HepG2 (cell line): Measurements from ENCODE around the gene CEACAM16. TPM values are rescaled to one million over a fixed set of nuclear protein-coding genes. Genes with fewer than 3 reads are reported as not detected.

Experiments used
- ATAC-seq: fragments of 200-7000 bp; cut with Tn5 transposase; 3 replicates; pipeline ENCODE4 v1.9.1; 2020; ENCODE audit warnings: mild to moderate bottlenecking, moderate library complexity
- BruUV-seq: library from RNA; stranded (reverse); fragments of 400-500 nt; replicated peaks from 2 replicates; lab custom pipeline; 2021; lab: Mats Ljungman, UMichigan
- CTCF ChIA-PET: fragments of 300-600 bp; formaldehyde crosslinking; extraction: SDS; loops from one replicate; lab custom pipeline; 2021; ENCODE audit warnings: low total read pairs, inconsistent platforms, low intra/inter-chr PET ratio; lab: Yijun Ruan, JAX
- POLR2A ChIA-PET: fragments of 350-600 bp; sonication (Branson Sonifier 250); formaldehyde crosslinking; loops from one replicate; lab custom pipeline; 2020; ENCODE audit warnings: antibody characterized with exemption, inconsistent platforms; lab: Yijun Ruan, JAX
- DNase-seq: peaks from one replicate; pipeline ENCODE4 v3.0.0-alpha.2; 2015; ENCODE audit warnings: low spot score
- FAIRE-seq: peaks from 3 replicates; lab custom pipeline; 2011; peaks lifted over from hg19 to GRCh38; lab: Jason Lieb, UNC
- H2AFZ ChIP-seq: one replicate; pipeline ENCODE4 v1.6.1; 2011; ENCODE audit warnings: low read length, inconsistent platforms
- H3K27ac ChIP-seq: fragments of 300-600 bp; 3 replicates; pipeline ENCODE4 v1.8.0; 2011; ENCODE audit warnings: mixed run types, mild to moderate bottlenecking, mixed read lengths, low read length, inconsistent platforms; ENCODE audit not compliant: insufficient read depth; ENCODE audit errors: extremely low read length
- H3K27me3 ChIP-seq, 2 experiments: fragments of 200-600 bp in 1 of 2; 2 replicates in 1 of 2; 3 replicates in 1 of 2; pipeline versions ENCODE4 v1.6.0 to v1.8.0; 2011; ENCODE audit warnings: low read length in 2 of 2, mild to moderate bottlenecking in 2 of 2, moderate library complexity in 2 of 2, inconsistent platforms in 1 of 2; ENCODE audit not compliant: insufficient read depth in 2 of 2, control insufficient read depth in 1 of 2
- H3K36me3 ChIP-seq, 2 experiments: fragments of 200-600 bp in 1 of 2; replicated peaks in 1 of 2; 2 replicates in 1 of 2; 3 replicates in 1 of 2; pipeline versions ENCODE4 v1.5.1 to v1.8.0; 2011; ENCODE audit warnings: low read length in 2 of 2, inconsistent platforms in 1 of 2; ENCODE audit not compliant: insufficient read depth in 2 of 2, control insufficient read depth in 1 of 2
- H3K4me1 ChIP-seq: 2 replicates; pipeline ENCODE4 v1.5.1; 2012; ENCODE audit warnings: low read length, inconsistent platforms; ENCODE audit not compliant: insufficient read depth
- H3K4me2 ChIP-seq: 2 replicates; pipeline ENCODE4 v1.6.0; 2011; ENCODE audit warnings: low read depth, low read length, inconsistent platforms
- H3K4me3 ChIP-seq, 3 experiments: fragments of 200-600 bp in 1 of 3; sonication (generic), shearing (Covaris generic) in 1 of 3; replicated peaks in 1 of 3; 2 replicates each; pipeline ENCODE4 v1.5.1; 2011 to 2016; ENCODE audit warnings: low read length in 3 of 3, inconsistent platforms in 2 of 3, low read depth in 2 of 3, mild to moderate bottlenecking in 2 of 3, control low read depth in 1 of 3, mixed read lengths in 1 of 3; ENCODE audit not compliant: insufficient read depth in 1 of 3
- H3K79me2 ChIP-seq: one replicate; pipeline ENCODE4 v1.6.1; 2011; ENCODE audit warnings: low read length, inconsistent platforms; ENCODE audit not compliant: insufficient read depth
- H3K9ac ChIP-seq: 2 replicates; pipeline ENCODE4 v1.6.0; 2011; ENCODE audit warnings: mild to moderate bottlenecking, low read depth, low read length, inconsistent platforms; ENCODE audit not compliant: insufficient read depth
- H3K9me3 ChIP-seq: 2 replicates; pipeline ENCODE4 v1.5.1; 2012; ENCODE audit warnings: mild to moderate bottlenecking, low read length
- H4K20me1 ChIP-seq: 2 replicates; pipeline ENCODE4 v1.6.0; 2011; ENCODE audit warnings: inconsistent platforms, mild to moderate bottlenecking, low read length, moderate library complexity; ENCODE audit not compliant: insufficient read depth
- GATAD1 ChIP-seq: IDR thresholded peaks from 2 replicates; pipeline ENCODE4 v1.6.1; 2016; ENCODE audit warnings: missing genetic modification reagents, missing compliant biosample characterization
- NONO ChIP-seq, 2 experiments: fragments of 450-650 bp in 1 of 2; sonication (generic) in 1 of 2; formaldehyde crosslinking in 1 of 2; IDR thresholded peaks in 1 of 2; conservative IDR thresholded peaks in 1 of 2; 2 replicates each; pipeline versions ENCODE4 v1.6.1 to v1.8.0; 2017 to 2022; ENCODE audit warnings: mild to moderate bottlenecking in 1 of 2, missing genetic modification reagents in 1 of 2, moderate library complexity in 1 of 2
- ZNF737 ChIP-seq: sonication (generic); formaldehyde crosslinking; IDR thresholded peaks from 2 replicates; pipeline ENCODE4 v1.5.0; 2020; ENCODE audit warnings: missing genetic modification reagents, mild to moderate bottlenecking, borderline replicate concordance
- WGBS: methylation state at CpG from one replicate; pipeline ENCODE4 v1.1.6; 2017; ENCODE audit warnings: low lambda C conversion rate; 5-methylcytosine and 5-hydroxymethylcytosine counted together
- in situ Hi-C: cut with HindIII; loops from 2 replicates; pipeline ENCODE4 v1.10.0; 2017; ENCODE audit warnings: low pct_unique_long_range_greater_than_20kb; ENCODE audit not compliant: extremely low pct_ligation_motif_present
- intact Hi-C: fragments of 100-400 bp; cut with micrococcal nuclease; formaldehyde crosslinking; loops from one replicate; pipeline ENCODE4 v1.10.0; 2022; ENCODE audit not compliant: unreplicated experiment
- polyA plus RNA-seq, 8 experiments: library from polyadenylated mRNA; depleted of rRNA in 3 of 8; stranded (reverse) in 7 of 8; unstranded in 1 of 8; fragments of >200 nt; fragmentation: Illumina TruSeq in 4 of 8; extraction: Trizol in 4 of 8; gene quantifications; 2 replicates each; pipeline versions ENCODE4 v1.2.1 to v1.2.3, GENCODE V29; 2011 to 2016; ENCODE audit warnings: low read depth in 4 of 8, missing spikeins in 1 of 8, mixed read lengths in 1 of 8; ENCODE audit not compliant: insufficient read depth in 1 of 8
- total RNA-seq, 5 experiments: library from RNA; depleted of rRNA; stranded (reverse); fragments of >200 nt; fragmentation: Illumina TruSeq; extraction: Trizol; gene quantifications; 2 replicates each; pipeline ENCODE4 v1.2.3, GENCODE V29; 2016; ENCODE audit warnings: low read depth in 1 of 5
- TF ChIP-seq, protein P1 (sequence below), 2 experiments: fragments of 450-650 bp in 1 of 2; sonication (generic) in 1 of 2; formaldehyde crosslinking in 1 of 2; IDR thresholded peaks; 2 replicates each; pipeline versions ENCODE4 v1.6.1 to v1.8.0; 2016 to 2022; ENCODE audit warnings: antibody characterized with exemption in 1 of 2, mild to moderate bottlenecking in 1 of 2, missing genetic modification reagents in 1 of 2

The CEACAM16 gene
- total and polyA plus RNA-seq, 2 of the 13 experiments (the other 11 are each of a cell fraction or from before 2014, with no cell fraction given), result not detected

GRCh38 chr19:44735011-44735410 lies 36.1 kb downstream of the CEACAM16 start:
- CTCF ChIA-PET, result no interaction called here
- DNase-seq, result no peak
- POLR2A ChIA-PET, result no interaction called here

More at GRCh38 chr19:44735011-44735410, 36.1 kb downstream of the CEACAM16 start:
- Histone ChIP-seq H3K27ac (no peak overlapping the region), H3K4me3 (no peak overlapping the region), H2AFZ (no peak overlapping the region), H3K9me3 (no peaks in the 10 kb centered on the region), H3K9ac (no peak overlapping the region), H3K79me2 (no peaks in the 10 kb centered on the region), H3K27me3 (no peaks in the 10 kb centered on the region), H3K36me3 (no peaks in the 10 kb centered on the region), H3K4me2 (no peak overlapping the region), H4K20me1 (no peaks in the 10 kb centered on the region), H3K4me1 (peaks cover 62% of the 10 kb centered on the region)
- intact Hi-C loops (no loop called here), in situ Hi-C loops (no loop called here)
- ATAC-seq (no peak), FAIRE-seq (no peak)
- WGBS, result 63% methylated on average over 5 of the region's 5 CpGs
- BruUV-seq, result no TSS peak
- TF ChIP-seq GATAD1 (CRISPR knock-in tag), result no peak
- TF ChIP-seq, protein P1, sequence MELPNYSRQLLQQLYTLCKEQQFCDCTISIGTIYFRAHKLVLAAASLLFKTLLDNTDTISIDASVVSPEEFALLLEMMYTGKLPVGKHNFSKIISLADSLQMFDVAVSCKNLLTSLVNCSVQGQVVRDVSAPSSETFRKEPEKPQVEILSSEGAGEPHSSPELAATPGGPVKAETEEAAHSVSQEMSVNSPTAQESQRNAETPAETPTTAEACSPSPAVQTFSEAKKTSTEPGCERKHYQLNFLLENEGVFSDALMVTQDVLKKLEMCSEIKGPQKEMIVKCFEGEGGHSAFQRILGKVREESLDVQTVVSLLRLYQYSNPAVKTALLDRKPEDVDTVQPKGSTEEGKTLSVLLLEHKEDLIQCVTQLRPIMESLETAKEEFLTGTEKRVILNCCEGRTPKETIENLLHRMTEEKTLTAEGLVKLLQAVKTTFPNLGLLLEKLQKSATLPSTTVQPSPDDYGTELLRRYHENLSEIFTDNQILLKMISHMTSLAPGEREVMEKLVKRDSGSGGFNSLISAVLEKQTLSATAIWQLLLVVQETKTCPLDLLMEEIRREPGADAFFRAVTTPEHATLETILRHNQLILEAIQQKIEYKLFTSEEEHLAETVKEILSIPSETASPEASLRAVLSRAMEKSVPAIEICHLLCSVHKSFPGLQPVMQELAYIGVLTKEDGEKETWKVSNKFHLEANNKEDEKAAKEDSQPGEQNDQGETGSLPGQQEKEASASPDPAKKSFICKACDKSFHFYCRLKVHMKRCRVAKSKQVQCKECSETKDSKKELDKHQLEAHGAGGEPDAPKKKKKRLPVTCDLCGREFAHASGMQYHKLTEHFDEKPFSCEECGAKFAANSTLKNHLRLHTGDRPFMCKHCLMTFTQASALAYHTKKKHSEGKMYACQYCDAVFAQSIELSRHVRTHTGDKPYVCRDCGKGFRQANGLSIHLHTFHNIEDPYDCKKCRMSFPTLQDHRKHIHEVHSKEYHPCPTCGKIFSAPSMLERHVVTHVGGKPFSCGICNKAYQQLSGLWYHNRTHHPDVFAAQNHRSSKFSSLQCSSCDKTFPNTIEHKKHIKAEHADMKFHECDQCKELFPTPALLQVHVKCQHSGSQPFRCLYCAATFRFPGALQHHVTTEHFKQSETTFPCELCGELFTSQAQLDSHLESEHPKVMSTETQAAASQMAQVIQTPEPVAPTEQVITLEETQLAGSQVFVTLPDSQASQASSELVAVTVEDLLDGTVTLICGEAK (IDR thresholded peaks at IDR 0.05), result no peak
- TF ChIP-seq, protein P1 (CRISPR knock-in tag; IDR thresholded peaks at IDR 0.05), result no peak
- TF ChIP-seq NONO (IDR thresholded peaks at IDR 0.05), result no peak
- TF ChIP-seq NONO (CRISPR knock-in tag; conservative IDR thresholded peaks at IDR 0.05), result no peak
- no peak for TF ChIP-seq ZNF737 (CRISPR knock-in tag)
